ENCODE data around the gene HNMT.

HNMT gene

GRCh38 chr2:138028538-138028937 is 64.3 kb downstream of the HNMT start:
- no peaks in the 10 kb centered on the region for H3K4me1 ChIP-seq (ENCODE audit: insufficient read depth, poor library complexity, severe bottlenecking)
- DNase-seq (ENCODE audit: low spot score) (no peak), ATAC-seq (ENCODE audit: low read depth) (no peak)
- H3K27me3 ChIP-seq (ENCODE audit: insufficient read depth, poor library complexity, severe bottlenecking): no peaks in the 10 kb centered on the region
- no peaks in the 10 kb centered on the region for H3K9me3 ChIP-seq (ENCODE audit: severe bottlenecking)
- H3K27ac ChIP-seq (ENCODE audit: poor library complexity, severe bottlenecking): no peak overlapping the region
- no peaks in the 10 kb centered on the region for H3K36me3 ChIP-seq (ENCODE audit: low read depth)
- H3K4me3 ChIP-seq (ENCODE audit: severe bottlenecking): no peak overlapping the region
- TF ChIP-seq CTCF (IDR thresholded peaks at IDR 0.05; ENCODE audit: poor library complexity, severe bottlenecking): no peak

- ATAC-seq (ENCODE audit: low read depth) (no peak), DNase-seq (ENCODE audit: low spot score) (no peak)
- no peak overlapping the region for H3K4me3 ChIP-seq (ENCODE audit: severe bottlenecking)
- H3K27me3 ChIP-seq (ENCODE audit: insufficient read depth, poor library complexity, severe bottlenecking): no peaks in the 10 kb centered on the region
- H3K4me1 ChIP-seq (ENCODE audit: insufficient read depth, poor library complexity, severe bottlenecking): no peaks in the 10 kb centered on the region
- no peaks in the 10 kb centered on the region for H3K36me3 ChIP-seq (ENCODE audit: low read depth)
- TF ChIP-seq CTCF (IDR thresholded peaks at IDR 0.05; ENCODE audit: poor library complexity, severe bottlenecking): no peak
- H3K27ac ChIP-seq (ENCODE audit: poor library complexity, severe bottlenecking): no peak overlapping the region
- no peaks in the 10 kb centered on the region for H3K9me3 ChIP-seq (ENCODE audit: severe bottlenecking)
These were observed 65.0 kb downstream of the HNMT start for GRCh38 chr2:138029276-138029675.

GRCh38 chr2:138030459-138030858 is 66.2 kb downstream of the HNMT start:
- DNase-seq (ENCODE audit: low spot score) (no peak), ATAC-seq (ENCODE audit: low read depth) (peak; percentile 46; the same call in 1 of the 3 replicates)
- H3K36me3 ChIP-seq (ENCODE audit: low read depth): no peaks in the 10 kb centered on the region
- H3K4me1 ChIP-seq (ENCODE audit: insufficient read depth, poor library complexity, severe bottlenecking): peaks cover 3% of the 10 kb centered on the region
- H3K27me3 ChIP-seq (ENCODE audit: insufficient read depth, poor library complexity, severe bottlenecking): no peaks in the 10 kb centered on the region
- no peak overlapping the region for H3K4me3 ChIP-seq (ENCODE audit: severe bottlenecking)
- no peak overlapping the region for H3K27ac ChIP-seq (ENCODE audit: poor library complexity, severe bottlenecking)
- TF ChIP-seq CTCF (IDR thresholded peaks at IDR 0.05; ENCODE audit: poor library complexity, severe bottlenecking): no peak
- no peaks in the 10 kb centered on the region for H3K9me3 ChIP-seq (ENCODE audit: severe bottlenecking)

- H3K4me3 ChIP-seq (ENCODE audit: severe bottlenecking): no peak overlapping the region
- no peaks in the 10 kb centered on the region for H3K27me3 ChIP-seq (ENCODE audit: insufficient read depth, poor library complexity, severe bottlenecking)
- H3K4me1 ChIP-seq (ENCODE audit: insufficient read depth, poor library complexity, severe bottlenecking): peaks cover 7% of the 10 kb centered on the region
- no peaks in the 10 kb centered on the region for H3K36me3 ChIP-seq (ENCODE audit: low read depth)
- H3K27ac ChIP-seq (ENCODE audit: poor library complexity, severe bottlenecking): no peak overlapping the region
- DNase-seq (ENCODE audit: low spot score): no peak
- no peak for ATAC-seq (ENCODE audit: low read depth)
- TF ChIP-seq CTCF (IDR thresholded peaks at IDR 0.05; ENCODE audit: poor library complexity, severe bottlenecking): no peak
- H3K9me3 ChIP-seq (ENCODE audit: severe bottlenecking): no peaks in the 10 kb centered on the region
These were observed 68.1 kb downstream of the HNMT start for GRCh38 chr2:138032334-138032733.

GRCh38 chr2:138034536-138034935 is 70.3 kb downstream of the HNMT start:
- no peaks in the 10 kb centered on the region for H3K27me3 ChIP-seq (ENCODE audit: insufficient read depth, poor library complexity, severe bottlenecking)
- no peak overlapping the region for H3K4me3 ChIP-seq (ENCODE audit: severe bottlenecking)
- DNase-seq (ENCODE audit: low spot score) (no peak), ATAC-seq (ENCODE audit: low read depth) (no peak)
- no peak for TF ChIP-seq CTCF (IDR thresholded peaks at IDR 0.05; ENCODE audit: poor library complexity, severe bottlenecking)
- no peaks in the 10 kb centered on the region for H3K36me3 ChIP-seq (ENCODE audit: low read depth)
- H3K4me1 ChIP-seq (ENCODE audit: insufficient read depth, poor library complexity, severe bottlenecking): peaks cover 7% of the 10 kb centered on the region
- H3K9me3 ChIP-seq (ENCODE audit: severe bottlenecking): no peaks in the 10 kb centered on the region
- no peak overlapping the region for H3K27ac ChIP-seq (ENCODE audit: poor library complexity, severe bottlenecking)

Measured in RWPE2 (cell line).